ENCODE results near the gene STIM2.

Gene STIM2

DNA sequence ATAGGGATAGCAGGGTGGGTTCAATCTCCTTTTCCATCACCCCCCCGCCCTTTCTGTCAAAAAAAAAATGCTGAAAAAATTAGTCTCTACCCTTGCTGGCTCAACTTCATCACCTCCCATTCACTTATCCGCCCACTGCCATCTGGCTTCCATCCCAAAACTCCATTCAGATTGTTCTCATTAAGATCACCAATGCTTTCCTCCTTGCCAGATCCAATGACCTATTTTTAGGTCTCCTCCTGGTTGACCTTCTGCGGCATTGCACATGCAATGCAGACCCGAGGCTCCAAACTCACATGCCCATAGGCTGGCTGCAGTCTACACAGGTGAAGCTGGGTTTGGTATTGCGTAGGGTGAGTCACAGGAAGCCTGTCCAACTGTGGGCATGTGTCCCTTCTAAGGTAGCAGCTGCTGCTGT lies 21.1 kb upstream of the STIM2 start:
- Histone ChIP-seq H2AFZ (ENCODE audit: low read length) (no peak overlapping the region), H3K79me2 (ENCODE audit: low read length) (no peaks in the 10 kb centered on the region), H3K4me3 (ENCODE audit: low read length) (no peak overlapping the region), H3K27ac (ENCODE audit: low read length) (no peak overlapping the region), H3K9ac (ENCODE audit: low read length) (no peak overlapping the region), H3K4me2 (ENCODE audit: low read depth, low read length) (no peak overlapping the region), H4K20me1 (ENCODE audit: insufficient read depth, low read length) (no peaks in the 10 kb centered on the region), H3F3A (ENCODE audit: insufficient read depth, low read length) (no peaks in the 10 kb centered on the region), H3K9me3 (replicated peaks; ENCODE audit: insufficient read depth, low read length) (no peaks in the 10 kb centered on the region), H3K36me3 (replicated peaks; ENCODE audit: insufficient read depth, low read length) (no peaks in the 10 kb centered on the region), H3K9me2 (replicated peaks; ENCODE audit: insufficient read depth, low read length) (no peaks in the 10 kb centered on the region), H3K27me3 (replicated peaks; ENCODE audit: insufficient read depth, low read length) (no peaks in the 10 kb centered on the region), H3K4me1 (ENCODE audit: low read length) (no peaks in the 10 kb centered on the region)
- DNase-seq, result no peak
- TF ChIP-seq, protein P1, sequence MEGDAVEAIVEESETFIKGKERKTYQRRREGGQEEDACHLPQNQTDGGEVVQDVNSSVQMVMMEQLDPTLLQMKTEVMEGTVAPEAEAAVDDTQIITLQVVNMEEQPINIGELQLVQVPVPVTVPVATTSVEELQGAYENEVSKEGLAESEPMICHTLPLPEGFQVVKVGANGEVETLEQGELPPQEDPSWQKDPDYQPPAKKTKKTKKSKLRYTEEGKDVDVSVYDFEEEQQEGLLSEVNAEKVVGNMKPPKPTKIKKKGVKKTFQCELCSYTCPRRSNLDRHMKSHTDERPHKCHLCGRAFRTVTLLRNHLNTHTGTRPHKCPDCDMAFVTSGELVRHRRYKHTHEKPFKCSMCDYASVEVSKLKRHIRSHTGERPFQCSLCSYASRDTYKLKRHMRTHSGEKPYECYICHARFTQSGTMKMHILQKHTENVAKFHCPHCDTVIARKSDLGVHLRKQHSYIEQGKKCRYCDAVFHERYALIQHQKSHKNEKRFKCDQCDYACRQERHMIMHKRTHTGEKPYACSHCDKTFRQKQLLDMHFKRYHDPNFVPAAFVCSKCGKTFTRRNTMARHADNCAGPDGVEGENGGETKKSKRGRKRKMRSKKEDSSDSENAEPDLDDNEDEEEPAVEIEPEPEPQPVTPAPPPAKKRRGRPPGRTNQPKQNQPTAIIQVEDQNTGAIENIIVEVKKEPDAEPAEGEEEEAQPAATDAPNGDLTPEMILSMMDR (IDR thresholded peaks at IDR 0.05; ENCODE audit: low read length), result no peak
- no peak for TF ChIP-seq EZH2phosphoT487 (IDR thresholded peaks at IDR 0.05; ENCODE audit: low read length)
- no peak for TF ChIP-seq EZH2 (optimal IDR thresholded peaks at IDR 0.05; ENCODE audit: low read depth, low read length)

DNA sequence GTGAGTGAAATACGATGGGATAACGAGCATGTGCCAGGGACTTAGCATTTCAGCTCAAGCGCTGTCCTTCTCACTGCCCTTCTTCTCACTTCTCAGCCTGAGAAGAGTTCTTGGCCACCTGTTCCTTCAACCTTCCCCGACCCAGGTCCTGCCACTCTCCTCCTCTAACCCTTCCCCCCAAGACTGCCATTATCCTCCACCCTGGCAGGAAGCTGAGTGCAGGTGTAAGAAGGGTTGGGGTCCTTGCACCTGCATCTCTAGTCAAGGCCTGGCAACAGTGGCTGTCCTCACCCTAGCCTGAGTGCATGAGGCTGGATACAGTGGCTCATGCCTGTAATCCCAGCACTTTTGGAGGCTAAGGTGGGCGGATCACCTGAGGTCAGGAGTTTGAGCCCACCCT lies 19.9 kb upstream of the STIM2 start:
- Histone ChIP-seq H3K27ac (ENCODE audit: low read length) (no peak overlapping the region), H3K4me1 (ENCODE audit: low read length) (no peaks in the 10 kb centered on the region), H3F3A (ENCODE audit: insufficient read depth, low read length) (no peaks in the 10 kb centered on the region), H3K4me3 (ENCODE audit: low read length) (no peak overlapping the region), H3K9me3 (replicated peaks; ENCODE audit: insufficient read depth, low read length) (no peaks in the 10 kb centered on the region), H2AFZ (ENCODE audit: low read length) (no peak overlapping the region), H3K36me3 (replicated peaks; ENCODE audit: insufficient read depth, low read length) (no peaks in the 10 kb centered on the region), H3K79me2 (ENCODE audit: low read length) (no peaks in the 10 kb centered on the region), H3K4me2 (ENCODE audit: low read depth, low read length) (no peak overlapping the region), H3K27me3 (replicated peaks; ENCODE audit: insufficient read depth, low read length) (no peaks in the 10 kb centered on the region), H3K9me2 (replicated peaks; ENCODE audit: insufficient read depth, low read length) (no peaks in the 10 kb centered on the region), H3K9ac (ENCODE audit: low read length) (no peak overlapping the region), H4K20me1 (ENCODE audit: insufficient read depth, low read length) (no peaks in the 10 kb centered on the region)
- TF ChIP-seq, protein P1 (IDR thresholded peaks at IDR 0.05; ENCODE audit: low read length), result no peak
- TF ChIP-seq EZH2 (optimal IDR thresholded peaks at IDR 0.05; ENCODE audit: low read depth, low read length) (no peak), EZH2phosphoT487 (IDR thresholded peaks at IDR 0.05; ENCODE audit: low read length) (no peak)
- no peak for DNase-seq

DNA sequence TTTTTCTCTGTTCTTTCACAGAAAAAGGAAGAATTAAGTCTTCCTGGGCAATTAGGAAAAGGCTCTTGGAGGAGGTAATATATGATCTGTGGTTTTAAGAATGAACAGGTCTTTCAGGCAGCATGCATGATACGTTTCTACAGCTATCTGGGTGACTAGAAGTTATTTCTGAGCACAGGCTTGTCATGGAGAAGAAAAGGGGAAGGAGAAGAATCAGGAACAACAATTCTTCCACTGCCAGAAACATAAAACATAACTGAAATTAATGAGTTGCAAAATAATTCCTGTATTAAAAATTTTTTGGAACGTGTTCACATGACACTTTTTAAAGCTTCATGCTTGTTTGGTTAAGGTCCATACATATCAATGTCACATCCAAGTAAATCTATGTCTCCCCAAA lies 17.7 kb upstream of the STIM2 start:
- no peaks in the 10 kb centered on the region for H3K27me3 ChIP-seq (replicated peaks; ENCODE audit: insufficient read depth, low read length)
- no peak for TF ChIP-seq EZH2 (optimal IDR thresholded peaks at IDR 0.05; ENCODE audit: low read depth, low read length)
- DNase-seq, result no peak
- H3K4me1 ChIP-seq (ENCODE audit: low read length), result no peaks in the 10 kb centered on the region
- no peaks in the 10 kb centered on the region for H3K79me2 ChIP-seq (ENCODE audit: low read length)
- H4K20me1 ChIP-seq (ENCODE audit: insufficient read depth, low read length), result no peaks in the 10 kb centered on the region
- no peak overlapping the region for H3K4me3 ChIP-seq (ENCODE audit: low read length)
- no peaks in the 10 kb centered on the region for H3K9me2 ChIP-seq (replicated peaks; ENCODE audit: insufficient read depth, low read length)
- H3K4me2 ChIP-seq (ENCODE audit: low read depth, low read length), result no peak overlapping the region
- no peaks in the 10 kb centered on the region for H3K36me3 ChIP-seq (replicated peaks; ENCODE audit: insufficient read depth, low read length)
- H3K9ac ChIP-seq (ENCODE audit: low read length), result no peak overlapping the region
- no peak overlapping the region for H3K27ac ChIP-seq (ENCODE audit: low read length)
- no peak overlapping the region for H2AFZ ChIP-seq (ENCODE audit: low read length)
- no peaks in the 10 kb centered on the region for H3K9me3 ChIP-seq (replicated peaks; ENCODE audit: insufficient read depth, low read length)
- no peaks in the 10 kb centered on the region for H3F3A ChIP-seq (ENCODE audit: insufficient read depth, low read length)

DNA sequence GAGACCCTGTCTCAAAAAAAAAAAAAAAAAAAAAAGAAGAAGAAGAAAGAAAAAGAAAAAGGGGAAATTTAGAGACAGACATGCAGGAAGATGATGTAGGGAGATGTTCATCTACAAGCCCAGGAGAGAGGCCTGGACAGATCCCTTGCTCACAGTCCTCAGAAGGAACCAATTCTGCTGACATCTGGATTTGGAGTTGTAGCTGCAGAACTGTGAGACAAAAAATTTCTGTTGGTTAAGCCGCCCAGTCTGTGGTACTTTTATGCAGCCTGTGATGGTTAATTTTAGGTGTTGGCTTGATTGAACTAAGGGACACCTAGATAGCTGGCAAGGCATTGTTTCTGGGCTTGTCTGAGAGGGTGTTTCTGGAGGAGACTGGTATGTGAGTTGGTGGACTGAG lies 10.1 kb upstream of the STIM2 start:
- Histone ChIP-seq H3K79me2 (ENCODE audit: low read length) (no peaks in the 10 kb centered on the region), H3K27me3 (replicated peaks; ENCODE audit: insufficient read depth, low read length) (no peaks in the 10 kb centered on the region), H3K36me3 (replicated peaks; ENCODE audit: insufficient read depth, low read length) (no peaks in the 10 kb centered on the region), H3K27ac (ENCODE audit: low read length) (no peak overlapping the region), H3K9ac (ENCODE audit: low read length) (no peak overlapping the region), H3K4me1 (ENCODE audit: low read length) (no peaks in the 10 kb centered on the region), H3K4me3 (ENCODE audit: low read length) (no peak overlapping the region), H3K9me2 (replicated peaks; ENCODE audit: insufficient read depth, low read length) (no peaks in the 10 kb centered on the region), H3K4me2 (ENCODE audit: low read depth, low read length) (no peak overlapping the region), H3F3A (ENCODE audit: insufficient read depth, low read length) (no peaks in the 10 kb centered on the region), H2AFZ (ENCODE audit: low read length) (no peak overlapping the region), H4K20me1 (ENCODE audit: insufficient read depth, low read length) (no peaks in the 10 kb centered on the region), H3K9me3 (replicated peaks; ENCODE audit: insufficient read depth, low read length) (no peaks in the 10 kb centered on the region)
- DNase-seq, result no peak
- TF ChIP-seq EZH2 (optimal IDR thresholded peaks at IDR 0.05; ENCODE audit: low read depth, low read length) (no peak), EZH2phosphoT487 (IDR thresholded peaks at IDR 0.05; ENCODE audit: low read length) (no peak)
- TF ChIP-seq, protein P1 (IDR thresholded peaks at IDR 0.05; ENCODE audit: low read length), result no peak

Data from MM.1S (cell line).